IPS-15b (cell line): Measurements from ENCODE around the gene ELP6.
"Not testable (repeated sequence)": the region's sequence is repeated elsewhere in the genome, so short reads cannot be mapped to it uniquely, and the experiment has no call there.

Experiments
- H3K27me3 ChIP-seq: one replicate; pipeline ENCODE4 v1.6.1; 2013; ENCODE audit warnings: low read length; ENCODE audit not compliant: control insufficient read depth, insufficient read depth
- H3K36me3 ChIP-seq: one replicate; pipeline ENCODE4 v1.6.1; 2013; ENCODE audit warnings: low read length; ENCODE audit not compliant: control insufficient read depth, insufficient read depth
- H3K4me1 ChIP-seq: one replicate; pipeline ENCODE4 v1.6.1; 2013; ENCODE audit warnings: mild to moderate bottlenecking, low read length; ENCODE audit not compliant: control insufficient read depth, insufficient read depth
- H3K4me3 ChIP-seq: one replicate; pipeline ENCODE4 v1.5.1; 2013; ENCODE audit warnings: low read depth, low read length
- H3K9ac ChIP-seq: one replicate; pipeline ENCODE4 v1.6.1; 2013; ENCODE audit warnings: low read depth, mild to moderate bottlenecking, low read length
- H3K9me3 ChIP-seq: one replicate; pipeline ENCODE4 v1.6.1; 2013; ENCODE audit warnings: mild to moderate bottlenecking, low read length; ENCODE audit not compliant: control insufficient read depth, insufficient read depth

ELP6 gene

GRCh38 chr3:47527952-47528725 is 14.6 kb upstream of the ELP6 start:
- Histone ChIP-seq H3K9ac (no peak overlapping the region), H3K9me3 (no peaks in the 10 kb centered on the region), H3K4me1 (no peaks in the 10 kb centered on the region), H3K36me3 (no peaks in the 10 kb centered on the region), H3K4me3 (no peak overlapping the region), H3K27me3 (peaks cover 4% of the 10 kb centered on the region)

GRCh38 chr3:47525617-47526016 is 12.1 kb upstream of the ELP6 start:
- no peak overlapping the region for H3K9ac ChIP-seq
- peaks cover 8% of the 10 kb centered on the region for H3K4me1 ChIP-seq
- H3K27me3 ChIP-seq: peaks cover 15% of the 10 kb centered on the region
- H3K4me3 ChIP-seq: no peak overlapping the region
- no peaks in the 10 kb centered on the region for H3K9me3 ChIP-seq
- no peaks in the 10 kb centered on the region for H3K36me3 ChIP-seq

GRCh38 chr3:47523310-47524073 is 10.0 kb upstream of the ELP6 start:
- H3K27me3 ChIP-seq: peaks cover 15% of the 10 kb centered on the region
- H3K4me1 ChIP-seq: peaks cover 8% of the 10 kb centered on the region
- no peak overlapping the region for H3K4me3 ChIP-seq
- no peak overlapping the region for H3K9ac ChIP-seq
- no peaks in the 10 kb centered on the region for H3K36me3 ChIP-seq
- H3K9me3 ChIP-seq: no peaks in the 10 kb centered on the region

GRCh38 chr3:47522082-47522987 is 8.8 kb upstream of the ELP6 start:
- Histone ChIP-seq H3K9ac (peak overlapping the region; percentile 9), H3K27me3 (peaks cover 15% of the 10 kb centered on the region), H3K36me3 (no peaks in the 10 kb centered on the region), H3K4me3 (no peak overlapping the region), H3K4me1 (peaks cover 8% of the 10 kb centered on the region), H3K9me3 (no peaks in the 10 kb centered on the region)

- no peaks in the 10 kb centered on the region for H3K36me3 ChIP-seq
- peaks cover 8% of the 10 kb centered on the region for H3K4me1 ChIP-seq
- no peaks in the 10 kb centered on the region for H3K9me3 ChIP-seq
- peaks cover 15% of the 10 kb centered on the region for H3K27me3 ChIP-seq
- H3K9ac ChIP-seq: no peak overlapping the region
- no peak overlapping the region for H3K4me3 ChIP-seq
These were observed 7.2 kb upstream of the ELP6 start for GRCh38 chr3:47520756-47521155.

GRCh38 chr3:47517937-47518336 is 4.4 kb upstream of the ELP6 start:
- H3K36me3 ChIP-seq: no peaks in the 10 kb centered on the region
- peaks cover 8% of the 10 kb centered on the region for H3K27me3 ChIP-seq
- H3K9me3 ChIP-seq: no peaks in the 10 kb centered on the region
- no peak overlapping the region for H3K4me3 ChIP-seq
- H3K9ac ChIP-seq: no peak overlapping the region
- peaks cover 8% of the 10 kb centered on the region for H3K4me1 ChIP-seq

- no peak overlapping the region for H3K9ac ChIP-seq
- H3K9me3 ChIP-seq: no peaks in the 10 kb centered on the region
- no peaks in the 10 kb centered on the region for H3K36me3 ChIP-seq
- no peaks in the 10 kb centered on the region for H3K27me3 ChIP-seq
- peaks cover 9% of the 10 kb centered on the region for H3K4me1 ChIP-seq
- no peak overlapping the region for H3K4me3 ChIP-seq
These were observed 2.4 kb upstream of the ELP6 start for GRCh38 chr3:47515864-47516319.

GRCh38 chr3:47515100-47515499 is 1.6 kb upstream of the ELP6 start:
- H3K9me3 ChIP-seq: no peaks in the 10 kb centered on the region
- H3K4me3 ChIP-seq: no peak overlapping the region
- H3K36me3 ChIP-seq: peaks cover 6% of the 10 kb centered on the region
- no peak overlapping the region for H3K9ac ChIP-seq
- H3K27me3 ChIP-seq: no peaks in the 10 kb centered on the region
- peaks cover 6% of the 10 kb centered on the region for H3K4me1 ChIP-seq

- H3K36me3 ChIP-seq: peaks cover 11% of the 10 kb centered on the region
- no peaks in the 10 kb centered on the region for H3K27me3 ChIP-seq
- H3K4me3 ChIP-seq: peak overlapping the region; percentile 96
- H3K4me1 ChIP-seq: peaks cover 6% of the 10 kb centered on the region
- H3K9me3 ChIP-seq: no peaks in the 10 kb centered on the region
- peak overlapping the region; percentile 80 for H3K9ac ChIP-seq
These were observed 942 bp downstream of the ELP6 start for GRCh38 chr3:47512416-47513124.

- H3K9me3 ChIP-seq, H3K9ac ChIP-seq, H3K4me3 ChIP-seq, H3K27me3 ChIP-seq, H3K4me1 ChIP-seq: not testable (repeated sequence)
- H3K36me3 ChIP-seq: peaks cover 39% of the 10 kb centered on the region
These were observed 8.2 kb downstream of the ELP6 start for GRCh38 chr3:47505267-47505666.

GRCh38 chr3:47504113-47504512 is 9.4 kb downstream of the ELP6 start:
- no peak overlapping the region for H3K9ac ChIP-seq
- H3K36me3 ChIP-seq: peaks cover 38% of the 10 kb centered on the region
- H3K27me3 ChIP-seq: no peaks in the 10 kb centered on the region
- no peaks in the 10 kb centered on the region for H3K4me1 ChIP-seq
- H3K9me3 ChIP-seq: no peaks in the 10 kb centered on the region
- H3K4me3 ChIP-seq: no peak overlapping the region
